HL-60/S4 treated with phorbol 12-myristate 13-acetate at 8.2 ng/mL for 4 days and 3 days (cell line): ENCODE measurements around the gene MYLK.

ENCODE experiments used
- in situ Hi-C: fragments of 300-500 bp; cut with MboI; formaldehyde crosslinking; loops from 2 replicates; pipeline ENCODE4 v1.15.0; 2022; ENCODE audit warnings: low sequenced_read_pairs

MYLK gene

GRCh38 chr3:123683505-123684154 lies 200.5 kb downstream of the MYLK start:
- in situ Hi-C loops, result no loop called here

- in situ Hi-C loops, result no loop called here
Measured at GRCh38 chr3:123682781-123683504, 201.2 kb downstream of the MYLK start.

GRCh38 chr3:123682302-123682701 lies 201.8 kb downstream of the MYLK start:
- in situ Hi-C loops, result no loop called here

GRCh38 chr3:123679712-123680386 lies 204.3 kb downstream of the MYLK start:
- in situ Hi-C loops, result no loop called here

- in situ Hi-C loops, result no loop called here
Measured at GRCh38 chr3:123678108-123678511, 206.0 kb downstream of the MYLK start.

- in situ Hi-C loops, result no loop called here
Measured at GRCh38 chr3:123672429-123673146, 211.5 kb downstream of the MYLK start.

GRCh38 chr3:123670743-123671142 lies 213.4 kb downstream of the MYLK start:
- in situ Hi-C loops, result no loop called here

GRCh38 chr3:123668906-123669305 lies 215.2 kb downstream of the MYLK start:
- in situ Hi-C loops, result no loop called here

GRCh38 chr3:123667784-123668183 lies 216.3 kb downstream of the MYLK start:
- in situ Hi-C loops, result no loop called here

- in situ Hi-C loops, result no loop called here
Measured at GRCh38 chr3:123664753-123665152, 219.4 kb downstream of the MYLK start.

- in situ Hi-C loops, result no loop called here
Measured at GRCh38 chr3:123663977-123664376, 220.2 kb downstream of the MYLK start.

GRCh38 chr3:123661973-123662372 lies 222.2 kb downstream of the MYLK start:
- in situ Hi-C loops, result no loop called here

- in situ Hi-C loops, result no loop called here
Measured at GRCh38 chr3:123660900-123661299, 223.2 kb downstream of the MYLK start.

- in situ Hi-C loops, result no loop called here
Measured at GRCh38 chr3:123660141-123660675, 223.9 kb downstream of the MYLK start.

GRCh38 chr3:123658852-123659206 lies 225.3 kb downstream of the MYLK start:
- in situ Hi-C loops, result no loop called here

- in situ Hi-C loops, result no loop called here
Measured at GRCh38 chr3:123658118-123658851, 225.8 kb downstream of the MYLK start.

GRCh38 chr3:123657568-123657967 lies 226.6 kb downstream of the MYLK start:
- in situ Hi-C loops, result no loop called here

GRCh38 chr3:123657111-123657510 lies 227.0 kb downstream of the MYLK start:
- in situ Hi-C loops, result no loop called here

- in situ Hi-C loops, result no loop called here
Measured at GRCh38 chr3:123656691-123657090, 227.4 kb downstream of the MYLK start.

GRCh38 chr3:123656274-123656673 lies 227.9 kb downstream of the MYLK start:
- in situ Hi-C loops, result no loop called here

- in situ Hi-C loops, result no loop called here
Measured at GRCh38 chr3:123655400-123655799, 228.7 kb downstream of the MYLK start.
